ENCODE results near the gene SAA2. TPM values are rescaled to one million over a fixed set of nuclear protein-coding genes. Genes with fewer than 3 reads are reported as not detected.

The SAA2 gene
- total RNA-seq, 1 donor from 2014 or later = not detected

Small RNA genes within 50 kb of the gene (small RNA-seq; reads per million reads assigned to genes)
- gene RNA5SP333 (ENCODE audit: low replicate concordance) (not detected), gene RNA5SP334 (ENCODE audit: low replicate concordance) (not detected)

Other genes starting within 250 kb of the SAA2 start
- gene SERGEF, start 235.6 kb downstream of the SAA2 start, total RNA-seq = 17.7 TPM
- gene TPH1, start 202.4 kb downstream of the SAA2 start, total RNA-seq = 0.21 TPM
- gene SAAL1, start 142.6 kb downstream of the SAA2 start, total RNA-seq = 16.2 TPM
- 0.51 TPM for gene MRGPRX3, start 116.1 kb downstream of the SAA2 start, total RNA-seq
- gene MRGPRX4, start 75.8 kb downstream of the SAA2 start, total RNA-seq = not detected
- gene SAA4, start 11.9 kb downstream of the SAA2 start, total RNA-seq = not detected
- gene SAA1, start 17.6 kb upstream of the SAA2 start, total RNA-seq = 2.4 TPM
- gene HPS5, start 73.5 kb upstream of the SAA2 start, total RNA-seq = 24.3 TPM
- gene GTF2H1, start 73.9 kb upstream of the SAA2 start, total RNA-seq = 69.6 TPM
- 847 TPM for gene LDHA, start 145.9 kb upstream of the SAA2 start, total RNA-seq
- not detected for gene LDHC, start 163.7 kb upstream of the SAA2 start, total RNA-seq
- gene LDHAL6A, start 207.2 kb upstream of the SAA2 start, total RNA-seq = not detected